ENCODE data around the gene AFMID. TPM values are rescaled to one million over a fixed set of nuclear protein-coding genes. Genes with fewer than 3 reads are reported as not detected.

The AFMID gene
- total and polyA plus RNA-seq, 2 experiments from 2014 or later = 23.6 to 85.8 TPM

- no peaks in the 10 kb centered on the region for H3K9me3 ChIP-seq (ENCODE audit: low read depth)
- no peak overlapping the region for H3K4me3 ChIP-seq
- H3K27ac ChIP-seq = peak overlapping the region; percentile 48
- TF ChIP-seq CTCF (IDR thresholded peaks at IDR 0.05; ENCODE audit: low read depth, low read length) = no peak
- H3K4me1 ChIP-seq (ENCODE audit: low read depth) = peaks cover 27% of the 10 kb centered on the region
- no peaks in the 10 kb centered on the region for H3K36me3 ChIP-seq
- no peak for DNase-seq (ENCODE audit: low read depth in 1 of 2, low spot score in 1 of 2)
- H3K27me3 ChIP-seq = no peaks in the 10 kb centered on the region
These were observed 6.7 kb upstream of the AFMID start for GRCh38 chr17:78180508-78180907.

DNA sequence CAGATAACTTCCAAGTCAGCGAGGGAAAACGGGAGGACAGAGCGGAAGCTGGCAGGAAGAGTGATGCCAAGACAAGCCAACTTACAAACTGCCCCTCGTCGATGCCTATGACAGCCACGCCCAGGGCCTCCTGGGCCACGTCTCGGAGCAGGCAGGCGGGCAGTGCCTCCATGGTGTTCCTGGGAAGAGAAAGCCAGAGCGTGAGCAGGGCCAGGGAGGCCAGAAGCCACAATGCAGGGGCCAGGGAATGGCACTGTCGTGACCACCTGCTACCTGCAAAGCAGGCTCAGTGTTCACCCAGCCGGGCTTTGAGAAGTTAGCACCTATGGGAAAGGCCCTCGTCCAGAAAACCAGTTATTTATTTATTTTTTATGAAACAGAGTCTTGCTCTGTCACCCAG is 4.7 kb upstream of the AFMID start:
- DNase-seq (ENCODE audit: low read depth in 1 of 2, low spot score in 1 of 2) = no peak
- peaks cover 13% of the 10 kb centered on the region for H3K4me1 ChIP-seq (ENCODE audit: low read depth)
- no peaks in the 10 kb centered on the region for H3K36me3 ChIP-seq
- H3K27me3 ChIP-seq = no peaks in the 10 kb centered on the region
- H3K9me3 ChIP-seq (ENCODE audit: low read depth) = no peaks in the 10 kb centered on the region
- no peak overlapping the region for H3K4me3 ChIP-seq
- no peak overlapping the region for H3K27ac ChIP-seq
- no peak for TF ChIP-seq CTCF (IDR thresholded peaks at IDR 0.05; ENCODE audit: low read depth, low read length)

DNA sequence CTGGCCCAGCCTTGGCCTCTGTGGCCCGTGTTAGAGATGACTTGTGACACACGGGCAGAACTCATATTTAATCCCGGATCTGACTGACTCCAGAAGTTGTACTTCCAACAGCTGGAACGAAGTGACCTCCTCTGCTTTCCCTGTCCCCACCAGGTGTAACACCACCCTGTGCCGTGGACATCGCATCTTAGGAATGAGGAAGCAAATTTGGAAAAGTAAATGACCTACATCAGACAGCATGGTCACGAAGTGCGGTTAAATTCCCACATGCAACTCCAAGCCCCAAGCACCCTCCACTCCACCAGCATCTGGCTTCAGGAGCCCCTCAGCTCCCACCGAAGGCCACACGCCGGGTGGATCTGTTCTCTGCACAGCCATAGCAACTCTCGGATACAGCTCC is 3.2 kb upstream of the AFMID start:
- H3K4me1 ChIP-seq (ENCODE audit: low read depth) = peaks cover 19% of the 10 kb centered on the region
- no peak overlapping the region for H3K27ac ChIP-seq
- no peak for TF ChIP-seq CTCF (IDR thresholded peaks at IDR 0.05; ENCODE audit: low read depth, low read length)
- H3K4me3 ChIP-seq = no peak overlapping the region
- no peaks in the 10 kb centered on the region for H3K9me3 ChIP-seq (ENCODE audit: low read depth)
- H3K27me3 ChIP-seq = no peaks in the 10 kb centered on the region
- no peaks in the 10 kb centered on the region for H3K36me3 ChIP-seq
- no peak for DNase-seq (ENCODE audit: low read depth in 1 of 2, low spot score in 1 of 2)

DNA sequence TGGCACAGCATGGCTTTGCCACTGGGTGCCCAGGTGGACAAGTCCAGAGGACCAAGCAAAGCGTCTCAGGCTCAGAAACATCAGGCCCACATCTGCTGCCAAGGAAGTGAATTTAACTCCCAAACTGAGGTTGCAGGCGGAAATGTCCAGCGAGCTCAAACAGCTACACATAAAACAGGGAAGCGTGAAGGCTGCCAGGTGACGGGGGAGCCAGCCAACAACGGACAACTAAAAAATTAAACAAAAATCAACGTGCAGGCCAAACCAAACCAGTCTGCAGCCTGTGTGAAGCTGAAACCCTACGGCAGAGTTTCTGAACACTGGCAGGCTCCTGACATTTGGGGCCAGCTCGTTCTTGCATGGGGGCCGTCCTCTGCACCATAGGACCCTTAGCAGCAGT is 2.8 kb upstream of the AFMID start:
- no peak overlapping the region for H3K27ac ChIP-seq
- no peaks in the 10 kb centered on the region for H3K9me3 ChIP-seq (ENCODE audit: low read depth)
- no peaks in the 10 kb centered on the region for H3K27me3 ChIP-seq
- no peak overlapping the region for H3K4me3 ChIP-seq
- no peaks in the 10 kb centered on the region for H3K36me3 ChIP-seq
- TF ChIP-seq CTCF (IDR thresholded peaks at IDR 0.05; ENCODE audit: low read depth, low read length) = no peak
- peaks cover 19% of the 10 kb centered on the region for H3K4me1 ChIP-seq (ENCODE audit: low read depth)
- no peak for DNase-seq (ENCODE audit: low read depth in 1 of 2, low spot score in 1 of 2)

DNA sequence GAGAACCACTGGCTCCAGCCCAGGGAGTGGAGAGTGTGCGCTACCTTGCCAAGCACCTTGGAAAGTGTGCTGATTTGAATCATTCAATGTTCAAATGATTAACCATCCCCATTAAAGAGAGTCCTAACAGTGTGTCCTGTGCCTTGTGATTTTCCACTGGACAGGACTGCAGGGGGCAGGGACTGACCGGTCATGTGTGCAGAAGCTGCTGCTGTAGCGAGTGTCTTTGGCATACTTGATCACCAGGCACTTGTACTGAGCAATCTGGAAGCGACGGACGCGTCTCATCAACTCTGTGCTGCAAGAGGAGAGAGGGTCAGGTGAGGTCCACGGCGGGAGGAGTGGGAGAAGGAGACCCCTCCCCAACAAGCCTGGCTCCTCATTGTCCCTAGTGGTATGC is 2.3 kb upstream of the AFMID start:
- no peaks in the 10 kb centered on the region for H3K9me3 ChIP-seq (ENCODE audit: low read depth)
- no peak for TF ChIP-seq CTCF (IDR thresholded peaks at IDR 0.05; ENCODE audit: low read depth, low read length)
- peaks cover 17% of the 10 kb centered on the region for H3K4me1 ChIP-seq (ENCODE audit: low read depth)
- no peak overlapping the region for H3K27ac ChIP-seq
- no peaks in the 10 kb centered on the region for H3K27me3 ChIP-seq
- no peak overlapping the region for H3K4me3 ChIP-seq
- H3K36me3 ChIP-seq = no peaks in the 10 kb centered on the region
- no peak for DNase-seq (ENCODE audit: low read depth in 1 of 2, low spot score in 1 of 2)

Data from cardiac muscle cell (in vitro differentiated cells and primary cell).